WTC11 (cell line): Measurements from ENCODE around the gene HGS. TPM values are rescaled to one million over a fixed set of nuclear protein-coding genes. Genes with fewer than 3 reads are reported as not detected.

Experiments
- ATAC-seq: fragments of 200-7000 bp; cut with Tn5 transposase; 2 replicates; pipeline ENCODE4 v1.10.0; 2021; ENCODE audit warnings: mild to moderate bottlenecking, moderate library complexity
- CTCF ChIA-PET: fragments of 300-600 bp; sonication (Branson Sonifier 250); formaldehyde crosslinking; loops from one replicate; lab custom pipeline; 2021; ENCODE audit warnings: antibody characterized with exemption; lab: Charles Lee
- POLR2A ChIA-PET: fragments of 350-600 bp; sonication (Branson Sonifier 250); formaldehyde crosslinking; loops from one replicate; lab custom pipeline; 2021; ENCODE audit warnings: antibody characterized with exemption; lab: Charles Lee
- DNase-seq: peaks from one replicate; pipeline ENCODE4 v3.0.0; 2021; ENCODE audit warnings: low spot score
- H3K27ac Mint-ChIP-seq: 2 replicates; pipeline ENCODE4 v1.8.0; 2021; ENCODE audit warnings: mixed read lengths
- H3K27me3 Mint-ChIP-seq: 2 replicates; pipeline ENCODE4 v1.8.0; 2021; ENCODE audit warnings: low read depth, mild to moderate bottlenecking, moderate library complexity, mixed read lengths
- H3K36me3 Mint-ChIP-seq: 2 replicates; pipeline ENCODE4 v1.8.0; 2021; ENCODE audit warnings: mixed read lengths
- H3K4me1 Mint-ChIP-seq: 2 replicates; pipeline ENCODE4 v1.8.0; 2022; ENCODE audit warnings: mixed read lengths
- H3K4me3 Mint-ChIP-seq: 2 replicates; pipeline ENCODE4 v1.8.0; 2021; ENCODE audit warnings: mild to moderate bottlenecking, moderate library complexity, mixed read lengths
- H3K9me3 Mint-ChIP-seq: 2 replicates; pipeline ENCODE4 v1.8.0; 2021; ENCODE audit warnings: mixed read lengths
- AFF4 ChIP-seq: sonication (generic); formaldehyde crosslinking; IDR thresholded peaks from 2 replicates; pipeline ENCODE4 v1.8.1; 2023; ENCODE audit warnings: mild to moderate bottlenecking, missing genetic modification reagents, borderline replicate concordance
- CBFB ChIP-seq: sonication (generic); formaldehyde crosslinking; IDR thresholded peaks from 2 replicates; pipeline ENCODE4 v1.8.1; 2022; ENCODE audit warnings: mild to moderate bottlenecking, low read depth, missing genetic modification reagents
- ELF4 ChIP-seq: sonication (generic); formaldehyde crosslinking; IDR thresholded peaks from 2 replicates; pipeline ENCODE4 v1.8.1; 2022; ENCODE audit warnings: low read depth, mild to moderate bottlenecking, moderate library complexity, missing genetic modification reagents
- ESRRA ChIP-seq: sonication (generic); formaldehyde crosslinking; IDR thresholded peaks from 2 replicates; pipeline ENCODE4 v1.8.1; 2022; ENCODE audit warnings: mild to moderate bottlenecking, missing genetic modification reagents, borderline replicate concordance
- GABPB1 ChIP-seq: sonication (generic); formaldehyde crosslinking; IDR thresholded peaks from 2 replicates; pipeline ENCODE4 v1.8.1; 2023; ENCODE audit warnings: mild to moderate bottlenecking, missing genetic modification reagents
- MXD4 ChIP-seq: fragments of 250-450 bp; sonication (Bioruptor Pico); IDR thresholded peaks from 2 replicates; pipeline ENCODE4 v1.8.0; 2021; ENCODE audit warnings: mild to moderate bottlenecking, moderate library complexity, borderline replicate concordance
- MYBL2 ChIP-seq: sonication (generic); formaldehyde crosslinking; IDR thresholded peaks from 2 replicates; pipeline ENCODE4 v1.8.1; 2023; ENCODE audit warnings: mild to moderate bottlenecking, moderate library complexity, missing genetic modification reagents
- NFE2L1 ChIP-seq: sonication (generic); formaldehyde crosslinking; IDR thresholded peaks from 2 replicates; pipeline ENCODE4 v1.8.1; 2023; ENCODE audit warnings: missing genetic modification reagents
- NR2C2 ChIP-seq: sonication (generic); formaldehyde crosslinking; IDR thresholded peaks from 2 replicates; pipeline ENCODE4 v1.8.0; 2022; ENCODE audit warnings: mild to moderate bottlenecking, missing genetic modification reagents
- NR3C1 ChIP-seq: sonication (generic); formaldehyde crosslinking; conservative IDR thresholded peaks from 2 replicates; pipeline ENCODE4 v1.8.1; 2023; ENCODE audit warnings: low read depth, mild to moderate bottlenecking, missing genetic modification reagents
- OVOL2 ChIP-seq: fragments of 250-450 bp; sonication (Bioruptor Pico); IDR thresholded peaks from 2 replicates; pipeline ENCODE4 v1.9.0; 2021; ENCODE audit warnings: mild to moderate bottlenecking, borderline replicate concordance
- RELA ChIP-seq: sonication (generic); formaldehyde crosslinking; IDR thresholded peaks from 2 replicates; pipeline ENCODE4 v1.8.1; 2022; ENCODE audit warnings: missing genetic modification reagents, mild to moderate bottlenecking, borderline replicate concordance
- TEAD1 ChIP-seq: sonication (generic); formaldehyde crosslinking; IDR thresholded peaks from 2 replicates; pipeline ENCODE4 v1.8.0; 2022; ENCODE audit warnings: mild to moderate bottlenecking, missing genetic modification reagents
- TP53 ChIP-seq: sonication (generic); formaldehyde crosslinking; IDR thresholded peaks from 2 replicates; pipeline ENCODE4 v1.8.1; 2023; ENCODE audit warnings: mild to moderate bottlenecking, missing genetic modification reagents
- ZNF138 ChIP-seq: sonication (generic); formaldehyde crosslinking; conservative IDR thresholded peaks from 2 replicates; pipeline ENCODE4 v1.8.1; 2022; ENCODE audit warnings: mild to moderate bottlenecking, moderate library complexity, missing genetic modification reagents
- ZNF396 ChIP-seq: fragments of 250-450 bp; sonication (Bioruptor Pico); IDR thresholded peaks from 2 replicates; pipeline ENCODE4 v1.8.0; 2021; ENCODE audit warnings: mild to moderate bottlenecking, moderate library complexity, borderline replicate concordance
- total RNA-seq: library from RNA; stranded (reverse); gene quantifications from 3 replicates; pipeline ENCODE4 v1.2.3, GENCODE V29; 2021
- TF ChIP-seq, protein P1 (sequence below): sonication (generic); formaldehyde crosslinking; IDR thresholded peaks from 2 replicates; pipeline ENCODE4 v1.8.1; 2022; ENCODE audit warnings: low read depth, mild to moderate bottlenecking, moderate library complexity, missing genetic modification reagents, borderline replicate concordance
- TF ChIP-seq, protein P2 (sequence below): fragments of 200-600 bp; IDR thresholded peaks from 2 replicates; pipeline ENCODE4 v1.8.0; 2022; ENCODE audit warnings: antibody characterized with exemption
- TF ChIP-seq, protein P3 (sequence below): sonication (generic); formaldehyde crosslinking; IDR thresholded peaks from 2 replicates; pipeline ENCODE4 v1.8.0; 2022; ENCODE audit warnings: missing genetic modification reagents
- TF ChIP-seq, protein P4 (sequence below): sonication (generic); formaldehyde crosslinking; IDR thresholded peaks from 2 replicates; pipeline ENCODE4 v1.8.0; 2023; ENCODE audit warnings: missing genetic modification reagents

HGS gene
- total RNA-seq, 1 experiment from 2014 or later, result 113 TPM

DNA sequence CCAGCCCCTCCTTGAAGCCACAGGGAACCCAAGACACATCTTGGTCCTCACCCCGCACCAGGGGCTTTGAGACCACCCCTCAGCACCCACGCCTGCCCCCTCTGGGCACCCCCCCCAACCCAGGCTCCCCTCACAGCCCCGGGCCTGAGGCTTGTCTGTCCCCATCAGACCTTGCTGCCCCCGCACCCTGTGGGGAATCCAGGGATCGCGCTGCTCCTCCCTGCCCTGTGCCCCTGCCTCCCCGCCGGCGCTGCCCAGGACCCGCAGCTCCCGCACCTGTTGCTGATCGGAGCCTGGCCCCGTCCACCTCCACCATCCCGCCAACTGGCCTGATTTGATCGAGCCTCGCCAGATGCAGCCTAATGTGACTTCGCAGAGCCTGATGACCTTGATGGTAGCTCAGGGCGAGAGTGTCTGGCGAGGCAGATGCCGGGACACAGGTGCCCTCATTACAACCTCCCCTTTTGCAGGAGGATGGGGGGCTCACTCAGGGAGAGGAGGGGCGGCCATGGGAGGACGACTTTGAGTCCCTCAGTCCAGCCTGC lies 57.3 kb downstream of the HGS start:
- CTCF ChIA-PET, result no interaction called here
- Mint-ChIP-seq H3K9me3 (no peaks in the 10 kb centered on the region), H3K27ac (no peak overlapping the region), H3K27me3 (no peaks in the 10 kb centered on the region), H3K36me3 (no peaks in the 10 kb centered on the region), H3K4me3 (no peak overlapping the region), H3K4me1 (no peaks in the 10 kb centered on the region)
- no peak for DNase-seq
- POLR2A ChIA-PET, result no interaction called here
- peak; percentile 47 for ATAC-seq
- TF ChIP-seq ELF4 (CRISPR knock-in tag) (no peak), NFE2L1 (CRISPR knock-in tag) (no peak), NR2C2 (CRISPR knock-in tag) (no peak), RELA (CRISPR knock-in tag) (no peak), MYBL2 (CRISPR knock-in tag) (no peak), MXD4 (CRISPR knock-in tag) (no peak), OVOL2 (no peak), NR3C1 (no peak), ZNF396 (CRISPR knock-in tag) (no peak), CBFB (CRISPR knock-in tag) (no peak), ESRRA (CRISPR knock-in tag) (no peak), TEAD1 (CRISPR knock-in tag) (no peak), GABPB1 (CRISPR knock-in tag) (no peak)
- TF ChIP-seq, protein P1, sequence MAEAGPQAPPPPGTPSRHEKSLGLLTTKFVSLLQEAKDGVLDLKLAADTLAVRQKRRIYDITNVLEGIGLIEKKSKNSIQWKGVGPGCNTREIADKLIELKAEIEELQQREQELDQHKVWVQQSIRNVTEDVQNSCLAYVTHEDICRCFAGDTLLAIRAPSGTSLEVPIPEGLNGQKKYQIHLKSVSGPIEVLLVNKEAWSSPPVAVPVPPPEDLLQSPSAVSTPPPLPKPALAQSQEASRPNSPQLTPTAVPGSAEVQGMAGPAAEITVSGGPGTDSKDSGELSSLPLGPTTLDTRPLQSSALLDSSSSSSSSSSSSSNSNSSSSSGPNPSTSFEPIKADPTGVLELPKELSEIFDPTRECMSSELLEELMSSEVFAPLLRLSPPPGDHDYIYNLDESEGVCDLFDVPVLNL (CRISPR knock-in tag), result no peak
- TF ChIP-seq, protein P2, sequence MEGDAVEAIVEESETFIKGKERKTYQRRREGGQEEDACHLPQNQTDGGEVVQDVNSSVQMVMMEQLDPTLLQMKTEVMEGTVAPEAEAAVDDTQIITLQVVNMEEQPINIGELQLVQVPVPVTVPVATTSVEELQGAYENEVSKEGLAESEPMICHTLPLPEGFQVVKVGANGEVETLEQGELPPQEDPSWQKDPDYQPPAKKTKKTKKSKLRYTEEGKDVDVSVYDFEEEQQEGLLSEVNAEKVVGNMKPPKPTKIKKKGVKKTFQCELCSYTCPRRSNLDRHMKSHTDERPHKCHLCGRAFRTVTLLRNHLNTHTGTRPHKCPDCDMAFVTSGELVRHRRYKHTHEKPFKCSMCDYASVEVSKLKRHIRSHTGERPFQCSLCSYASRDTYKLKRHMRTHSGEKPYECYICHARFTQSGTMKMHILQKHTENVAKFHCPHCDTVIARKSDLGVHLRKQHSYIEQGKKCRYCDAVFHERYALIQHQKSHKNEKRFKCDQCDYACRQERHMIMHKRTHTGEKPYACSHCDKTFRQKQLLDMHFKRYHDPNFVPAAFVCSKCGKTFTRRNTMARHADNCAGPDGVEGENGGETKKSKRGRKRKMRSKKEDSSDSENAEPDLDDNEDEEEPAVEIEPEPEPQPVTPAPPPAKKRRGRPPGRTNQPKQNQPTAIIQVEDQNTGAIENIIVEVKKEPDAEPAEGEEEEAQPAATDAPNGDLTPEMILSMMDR, result no peak
- TF ChIP-seq, protein P3, sequence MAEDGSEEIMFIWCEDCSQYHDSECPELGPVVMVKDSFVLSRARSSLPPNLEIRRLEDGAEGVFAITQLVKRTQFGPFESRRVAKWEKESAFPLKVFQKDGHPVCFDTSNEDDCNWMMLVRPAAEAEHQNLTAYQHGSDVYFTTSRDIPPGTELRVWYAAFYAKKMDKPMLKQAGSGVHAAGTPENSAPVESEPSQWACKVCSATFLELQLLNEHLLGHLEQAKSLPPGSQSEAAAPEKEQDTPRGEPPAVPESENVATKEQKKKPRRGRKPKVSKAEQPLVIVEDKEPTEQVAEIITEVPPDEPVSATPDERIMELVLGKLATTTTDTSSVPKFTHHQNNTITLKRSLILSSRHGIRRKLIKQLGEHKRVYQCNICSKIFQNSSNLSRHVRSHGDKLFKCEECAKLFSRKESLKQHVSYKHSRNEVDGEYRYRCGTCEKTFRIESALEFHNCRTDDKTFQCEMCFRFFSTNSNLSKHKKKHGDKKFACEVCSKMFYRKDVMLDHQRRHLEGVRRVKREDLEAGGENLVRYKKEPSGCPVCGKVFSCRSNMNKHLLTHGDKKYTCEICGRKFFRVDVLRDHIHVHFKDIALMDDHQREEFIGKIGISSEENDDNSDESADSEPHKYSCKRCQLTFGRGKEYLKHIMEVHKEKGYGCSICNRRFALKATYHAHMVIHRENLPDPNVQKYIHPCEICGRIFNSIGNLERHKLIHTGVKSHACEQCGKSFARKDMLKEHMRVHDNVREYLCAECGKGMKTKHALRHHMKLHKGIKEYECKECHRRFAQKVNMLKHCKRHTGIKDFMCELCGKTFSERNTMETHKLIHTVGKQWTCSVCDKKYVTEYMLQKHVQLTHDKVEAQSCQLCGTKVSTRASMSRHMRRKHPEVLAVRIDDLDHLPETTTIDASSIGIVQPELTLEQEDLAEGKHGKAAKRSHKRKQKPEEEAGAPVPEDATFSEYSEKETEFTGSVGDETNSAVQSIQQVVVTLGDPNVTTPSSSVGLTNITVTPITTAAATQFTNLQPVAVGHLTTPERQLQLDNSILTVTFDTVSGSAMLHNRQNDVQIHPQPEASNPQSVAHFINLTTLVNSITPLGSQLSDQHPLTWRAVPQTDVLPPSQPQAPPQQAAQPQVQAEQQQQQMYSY (CRISPR knock-in tag), result no peak
- TF ChIP-seq, protein P4, sequence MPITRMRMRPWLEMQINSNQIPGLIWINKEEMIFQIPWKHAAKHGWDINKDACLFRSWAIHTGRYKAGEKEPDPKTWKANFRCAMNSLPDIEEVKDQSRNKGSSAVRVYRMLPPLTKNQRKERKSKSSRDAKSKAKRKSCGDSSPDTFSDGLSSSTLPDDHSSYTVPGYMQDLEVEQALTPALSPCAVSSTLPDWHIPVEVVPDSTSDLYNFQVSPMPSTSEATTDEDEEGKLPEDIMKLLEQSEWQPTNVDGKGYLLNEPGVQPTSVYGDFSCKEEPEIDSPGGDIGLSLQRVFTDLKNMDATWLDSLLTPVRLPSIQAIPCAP (CRISPR knock-in tag), result no peak

- Mint-ChIP-seq H3K27ac (no peak overlapping the region), H3K36me3 (no peaks in the 10 kb centered on the region), H3K27me3 (no peaks in the 10 kb centered on the region), H3K9me3 (no peaks in the 10 kb centered on the region), H3K4me1 (no peaks in the 10 kb centered on the region), H3K4me3 (no peak overlapping the region)
- DNase-seq (no peak), ATAC-seq (peak; percentile 22)
- POLR2A ChIA-PET, result no interaction called here
- CTCF ChIA-PET, result no interaction called here
- no peak for TF ChIP-seq ZNF138
- no peak for TF ChIP-seq TP53
- no peak for TF ChIP-seq MYBL2 (CRISPR knock-in tag)
- TF ChIP-seq, protein P4 (CRISPR knock-in tag), result no peak
- TF ChIP-seq AFF4 (CRISPR knock-in tag), result no peak
Observed at GRCh38 chr17:81741594-81742452, 58.0 kb downstream of the HGS start.
